GM19023 (cell line): ENCODE results near the gene METTL24.
"Not testable (repeated sequence)": the region's sequence is repeated elsewhere in the genome, so short reads cannot be mapped to it uniquely, and the experiment has no call there.

Experiments used
- ATAC-seq: cut with Tn5 transposase; IDR thresholded peaks from one replicate; pipeline ENCODE4 v1.9.1; 2021; ENCODE audit warnings: mild to moderate bottlenecking, moderate library complexity; ENCODE audit not compliant: unreplicated experiment

Gene METTL24

GRCh38 chr6:110317646-110318045 is 40.5 kb downstream of the METTL24 start:
- ATAC-seq, result no peak

GRCh38 chr6:110317189-110317588 is 41.0 kb downstream of the METTL24 start:
- ATAC-seq, result no peak

DNA sequence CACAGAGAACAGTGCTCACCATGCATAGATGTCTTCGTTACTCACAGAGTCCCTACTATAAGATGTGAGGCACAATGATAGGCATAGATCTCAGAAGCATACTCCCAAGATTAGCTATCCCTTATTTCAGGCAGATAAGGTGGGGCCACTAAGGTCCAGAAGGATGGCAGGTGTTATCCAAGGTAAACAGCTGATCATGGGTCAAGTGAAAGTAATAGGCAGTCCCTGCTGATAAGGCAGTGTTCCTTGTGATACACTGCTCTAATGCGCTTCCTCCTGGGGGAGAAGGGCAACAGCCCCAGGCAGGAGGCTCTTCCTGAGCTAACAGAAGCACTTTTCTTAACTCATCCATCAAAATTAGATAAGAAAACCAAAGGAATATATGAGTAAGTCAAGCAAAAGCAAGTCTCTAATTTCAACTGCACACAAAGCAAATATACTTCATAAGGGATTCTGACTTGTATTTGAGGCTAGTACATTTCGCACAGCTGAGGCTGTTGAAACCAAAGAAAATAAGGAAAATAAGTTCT is 42.2 kb downstream of the METTL24 start:
- no peak for ATAC-seq

GRCh38 chr6:110315207-110315868 is 42.8 kb downstream of the METTL24 start:
- ATAC-seq, result no peak

- ATAC-seq, result no peak
These were observed 47.2 kb downstream of the METTL24 start for GRCh38 chr6:110310861-110311446.

DNA sequence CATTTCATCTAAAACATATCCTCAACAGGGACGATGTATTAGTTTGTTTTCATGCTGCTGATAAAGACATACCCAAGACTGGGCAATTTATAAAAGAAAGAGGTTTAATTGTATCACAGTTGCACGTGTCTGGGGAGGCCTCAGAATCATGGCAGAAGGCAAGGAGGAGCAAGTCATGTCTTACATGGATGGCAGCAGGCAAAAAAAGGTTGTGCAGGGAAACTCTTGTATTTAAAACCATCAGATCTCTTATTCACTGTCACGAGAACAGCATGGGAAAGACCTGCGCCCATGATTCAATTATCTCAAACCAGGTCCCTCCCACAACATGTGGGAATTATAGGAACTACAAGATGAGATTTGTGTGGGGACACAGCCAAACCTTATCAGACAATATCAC is 48.7 kb downstream of the METTL24 start:
- not testable (repeated sequence) for ATAC-seq

- ATAC-seq, result no peak
These were observed 50.8 kb downstream of the METTL24 start for GRCh38 chr6:110307368-110307767.

GRCh38 chr6:110305832-110306231 is 52.3 kb downstream of the METTL24 start:
- ATAC-seq, result not testable (repeated sequence)

DNA sequence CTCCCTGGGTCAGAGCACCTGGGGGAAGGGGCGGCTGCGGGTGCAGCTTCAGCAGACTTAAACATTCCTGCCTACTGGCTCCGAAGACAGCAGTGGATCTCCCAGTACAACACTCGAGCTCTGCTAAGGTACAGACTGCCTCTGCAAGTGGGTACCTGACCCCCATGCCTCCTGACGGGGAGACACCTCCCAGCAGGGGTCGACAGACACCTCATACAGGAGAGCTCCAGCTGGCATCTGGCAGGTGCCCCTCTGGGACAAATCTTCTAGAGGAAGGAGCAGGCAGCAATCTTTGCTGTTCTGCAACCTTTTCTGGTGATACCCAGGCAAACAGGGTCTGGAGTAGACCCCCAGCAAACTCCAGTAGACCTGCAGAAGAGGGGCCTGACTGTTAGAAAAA is 54.5 kb downstream of the METTL24 start:
- ATAC-seq, result not testable (repeated sequence)

- ATAC-seq, result no peak
These were observed 59.2 kb downstream of the METTL24 start for GRCh38 chr6:110298916-110299315.

DNA sequence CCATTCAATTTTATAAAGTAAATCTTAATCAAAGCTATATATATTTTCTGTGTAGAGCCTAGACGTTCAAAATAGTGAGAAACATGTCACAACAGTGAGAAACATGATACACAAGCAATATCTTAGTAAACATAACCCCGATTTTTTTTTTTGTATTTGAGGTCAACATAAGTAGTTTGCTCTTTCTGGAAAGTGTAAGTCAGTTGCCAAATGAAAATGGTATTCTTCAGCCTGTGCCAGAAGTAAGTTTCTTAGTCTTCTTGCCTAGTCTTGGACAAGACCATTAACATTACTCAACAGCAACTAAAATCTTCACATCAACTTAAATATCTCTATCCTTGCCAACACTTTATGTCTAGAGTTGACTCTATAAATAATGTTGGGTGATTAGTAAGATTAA is 59.7 kb downstream of the METTL24 start:
- ATAC-seq, result no peak

DNA sequence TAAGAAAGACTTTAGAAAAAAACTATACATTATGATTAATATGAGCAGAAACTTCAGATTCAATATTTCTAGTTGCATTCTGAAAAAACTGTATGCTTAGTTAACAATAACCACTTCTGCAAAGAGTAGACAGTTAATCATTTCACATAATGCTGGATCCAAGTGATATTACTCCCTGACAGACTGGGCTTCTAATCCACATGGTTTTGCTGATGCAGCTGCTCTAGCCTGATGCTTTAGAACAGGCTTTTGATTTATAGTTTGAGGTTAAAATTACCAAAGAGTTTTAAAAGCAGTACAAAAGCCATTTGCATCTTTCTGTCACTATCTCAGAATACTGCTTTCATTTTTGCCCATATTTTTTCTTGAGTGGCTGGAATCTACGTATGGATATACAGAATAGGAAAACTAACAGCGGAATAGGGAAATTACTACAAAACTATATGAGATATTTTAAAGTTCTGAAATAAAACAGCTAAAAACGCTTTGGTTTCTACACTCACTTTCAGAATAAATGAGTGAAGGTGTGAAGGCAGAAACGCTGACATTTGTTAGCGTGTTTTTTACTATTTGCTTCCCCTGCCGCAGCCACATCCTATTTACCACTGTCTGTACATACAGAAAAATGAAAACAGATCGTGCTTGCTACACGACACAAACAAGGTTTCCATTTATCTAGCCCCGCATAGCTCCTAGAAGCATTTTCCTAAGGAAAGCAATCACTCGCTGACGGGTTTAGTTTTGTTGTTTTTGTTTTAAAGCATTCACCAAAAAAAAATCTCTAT is 61.7 kb downstream of the METTL24 start:
- no peak for ATAC-seq

GRCh38 chr6:110295451-110296165 is 62.5 kb downstream of the METTL24 start:
- no peak for ATAC-seq

DNA sequence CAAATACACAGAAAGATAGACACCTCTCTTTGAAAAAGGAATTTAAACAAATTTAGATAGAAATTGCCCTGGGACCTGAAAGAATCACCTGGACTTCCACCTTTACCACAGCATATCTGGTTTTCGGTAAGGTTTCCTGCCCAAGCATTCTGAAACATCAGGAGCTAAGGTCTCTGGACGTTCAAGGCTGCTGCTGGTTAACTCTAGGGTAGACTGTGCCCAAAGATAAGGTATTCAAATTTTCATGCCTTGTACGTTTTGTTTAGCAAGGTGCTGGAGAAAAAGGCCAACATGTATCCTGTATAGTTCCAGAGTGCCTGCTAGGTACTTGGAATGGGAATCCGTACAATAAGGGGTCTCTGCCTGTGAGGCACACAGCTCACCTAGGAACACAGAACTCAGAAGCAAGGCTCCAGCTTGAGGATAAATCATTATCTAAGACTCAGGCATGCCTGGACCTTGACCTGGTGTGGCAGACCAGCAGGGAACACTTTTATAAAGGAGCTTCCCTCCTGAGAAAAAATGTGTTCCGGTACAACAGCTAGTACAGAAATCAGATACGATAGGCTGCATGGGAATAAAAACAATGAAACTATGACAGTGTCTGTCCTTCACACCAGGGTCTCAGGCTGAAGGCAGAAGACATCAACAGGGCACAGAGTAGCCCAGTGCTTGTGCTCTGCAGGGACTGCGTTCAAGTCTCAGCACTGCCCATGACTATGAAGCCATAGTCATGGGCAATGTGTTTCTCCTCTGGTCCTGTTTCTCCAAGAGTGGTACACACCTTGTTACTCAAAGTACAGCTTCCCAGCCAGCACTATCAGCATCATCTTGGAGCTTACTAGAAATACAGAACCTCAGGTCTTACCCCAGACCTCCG is 70.4 kb downstream of the METTL24 start:
- no peak for ATAC-seq

- ATAC-seq, result no peak
These were observed 72.7 kb downstream of the METTL24 start for GRCh38 chr6:110285306-110286060.

- ATAC-seq, result no peak
These were observed 73.3 kb downstream of the METTL24 start for GRCh38 chr6:110284855-110285254.

GRCh38 chr6:110283657-110284056 is 74.5 kb downstream of the METTL24 start:
- no peak for ATAC-seq

DNA sequence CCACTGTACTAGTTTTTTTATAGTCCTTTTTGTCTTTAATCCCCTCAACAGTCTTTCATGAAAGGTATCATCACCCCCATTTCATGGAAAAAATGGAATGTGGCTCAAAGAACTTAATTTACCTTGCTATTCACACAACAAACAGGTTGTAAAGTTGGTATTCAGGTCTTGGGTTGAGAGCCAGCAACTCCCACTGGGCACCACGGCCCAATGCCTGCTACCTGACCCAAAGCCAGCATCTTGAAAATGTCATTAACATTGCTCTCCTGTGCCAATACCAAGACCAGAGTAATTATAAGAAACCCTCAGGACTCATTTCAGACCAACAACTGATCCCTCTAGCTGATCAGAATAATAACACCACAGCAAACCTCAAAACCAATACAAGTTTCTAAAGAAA is 75.7 kb downstream of the METTL24 start:
- ATAC-seq, result no peak

DNA sequence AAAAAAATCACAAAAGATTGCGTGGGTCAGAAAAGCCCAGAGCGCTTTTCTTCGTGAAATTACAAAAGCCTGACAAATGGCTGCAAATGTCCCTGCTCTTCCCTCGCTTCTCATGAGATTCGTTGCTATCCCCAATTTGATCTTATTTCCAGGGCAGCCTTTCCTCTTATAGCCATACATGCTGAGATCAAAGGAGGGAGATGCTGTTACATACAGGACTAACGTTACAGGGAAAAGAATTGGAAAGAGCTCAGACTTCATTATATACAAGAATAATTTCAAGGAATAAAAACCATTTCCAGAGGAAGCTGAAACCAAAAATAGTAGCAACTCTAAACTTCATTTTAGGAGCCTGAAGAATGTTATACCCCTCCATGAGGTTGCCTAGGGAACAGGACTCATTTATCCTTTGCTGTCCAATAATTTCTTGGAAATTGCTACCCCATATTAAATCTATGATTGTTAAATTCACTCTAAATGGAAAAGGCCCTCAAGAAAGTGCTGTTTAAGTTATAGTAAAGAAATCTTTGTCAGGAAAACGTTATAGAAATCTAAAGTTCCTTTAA is 81.0 kb downstream of the METTL24 start:
- no peak for ATAC-seq
